Epidermal melanocyte (primary cell): ENCODE measurements around the gene GCM1.
"Not testable (repeated sequence)": the region's sequence is repeated elsewhere in the genome, so short reads cannot be mapped to it uniquely, and the experiment has no call there.

Experiments used
- DNase-seq: peaks from one replicate; pipeline ENCODE4 v3.0.0; 2011; ENCODE audit warnings: low spot score; ENCODE audit not compliant: insufficient read length

The GCM1 gene, protein sequence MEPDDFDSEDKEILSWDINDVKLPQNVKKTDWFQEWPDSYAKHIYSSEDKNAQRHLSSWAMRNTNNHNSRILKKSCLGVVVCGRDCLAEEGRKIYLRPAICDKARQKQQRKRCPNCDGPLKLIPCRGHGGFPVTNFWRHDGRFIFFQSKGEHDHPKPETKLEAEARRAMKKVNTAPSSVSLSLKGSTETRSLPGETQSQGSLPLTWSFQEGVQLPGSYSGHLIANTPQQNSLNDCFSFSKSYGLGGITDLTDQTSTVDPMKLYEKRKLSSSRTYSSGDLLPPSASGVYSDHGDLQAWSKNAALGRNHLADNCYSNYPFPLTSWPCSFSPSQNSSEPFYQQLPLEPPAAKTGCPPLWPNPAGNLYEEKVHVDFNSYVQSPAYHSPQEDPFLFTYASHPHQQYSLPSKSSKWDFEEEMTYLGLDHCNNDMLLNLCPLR

DNA sequence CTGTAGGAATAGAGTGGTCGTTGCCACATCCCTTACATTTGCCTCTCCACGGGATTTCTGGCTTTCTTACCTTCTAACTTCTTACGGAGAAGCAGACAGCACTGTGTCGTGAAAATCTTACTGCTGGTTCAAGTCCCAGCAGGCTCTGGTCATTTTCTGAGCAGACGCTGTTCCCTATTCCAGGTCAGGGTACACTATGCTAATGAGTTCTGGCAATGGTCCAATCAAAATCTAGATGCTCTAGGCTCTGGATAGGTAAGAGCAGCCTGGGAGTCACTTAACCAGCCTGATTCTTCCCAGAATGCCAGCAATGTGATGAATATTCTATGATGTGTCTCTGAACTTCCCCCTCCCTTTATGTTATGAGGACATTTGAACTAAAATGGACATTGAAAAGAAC is at the start of gene GCM1:
Gene GCM1 (minus strand): TSS at position 158 of the 400 bp plus-strand sequence. CDS start 3,209 bp downstream, outside the sequence.
- no peak for DNase-seq

DNA sequence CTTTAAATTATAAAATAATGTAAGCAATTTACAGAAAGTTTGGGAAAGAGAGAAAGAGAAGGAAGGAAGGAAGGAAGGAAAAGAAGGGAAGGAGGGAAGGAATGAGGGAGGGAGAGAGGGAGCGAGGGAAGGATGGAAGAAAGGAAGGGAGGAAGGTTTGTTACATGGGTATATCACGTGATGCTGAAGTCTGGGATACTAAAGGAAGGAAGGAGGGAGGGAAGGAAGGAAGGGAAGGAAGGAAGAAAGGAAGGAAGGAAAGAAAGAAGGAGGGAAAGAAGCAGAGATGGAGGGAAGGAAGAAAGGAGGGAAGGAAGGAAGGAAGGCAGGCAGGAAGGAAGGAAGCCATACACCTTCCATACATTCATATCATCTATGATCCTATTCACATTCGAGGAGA is 48.9 kb upstream of the GCM1 start:
- DNase-seq, result no peak

DNA sequence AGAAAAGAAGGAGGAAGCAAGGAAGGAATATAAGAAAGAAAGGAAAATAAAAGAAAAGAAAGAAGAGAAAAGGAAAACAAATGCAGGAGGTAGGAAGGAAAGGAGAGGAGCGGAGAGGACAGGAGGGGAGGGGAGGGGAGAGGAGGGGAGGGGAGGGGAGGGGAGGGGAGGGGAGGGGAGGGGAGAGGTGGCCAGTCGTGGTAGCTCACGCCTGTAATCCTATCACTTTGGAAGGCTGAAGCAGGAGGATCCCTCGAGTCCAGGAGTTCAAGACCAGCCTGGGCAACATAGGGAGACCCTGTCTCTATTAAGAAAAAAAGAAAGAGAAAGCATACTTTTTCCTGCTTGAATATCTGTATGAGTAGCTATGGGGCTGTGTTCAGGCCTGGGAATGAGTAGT is 46.4 kb upstream of the GCM1 start:
- no peak for DNase-seq

DNA sequence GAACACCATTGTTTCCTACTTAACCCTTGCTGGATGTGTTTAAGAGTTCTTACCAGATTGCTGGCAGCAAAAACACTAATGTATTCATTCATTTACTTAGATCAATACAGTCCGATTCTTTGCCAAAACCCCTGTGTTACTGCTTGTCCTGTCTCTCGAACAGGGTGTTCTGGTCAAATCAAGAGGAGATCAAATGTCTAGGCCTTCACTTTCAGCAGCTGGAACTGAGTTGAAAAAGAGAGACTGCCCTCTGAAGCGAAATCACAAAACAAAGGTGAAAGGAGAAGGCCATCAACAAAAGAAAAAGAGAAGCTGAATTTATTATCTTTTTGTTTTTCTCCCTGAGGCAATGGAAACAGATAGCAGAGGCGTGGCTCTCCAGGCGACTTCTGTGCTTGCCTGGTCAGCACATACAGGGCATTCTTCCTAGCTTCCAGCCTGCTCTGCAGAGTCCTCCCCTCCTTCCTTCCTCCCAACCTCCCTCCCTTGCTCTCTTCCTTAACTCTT is 44.1 kb upstream of the GCM1 start:
- DNase-seq, result peak; percentile 31

DNA sequence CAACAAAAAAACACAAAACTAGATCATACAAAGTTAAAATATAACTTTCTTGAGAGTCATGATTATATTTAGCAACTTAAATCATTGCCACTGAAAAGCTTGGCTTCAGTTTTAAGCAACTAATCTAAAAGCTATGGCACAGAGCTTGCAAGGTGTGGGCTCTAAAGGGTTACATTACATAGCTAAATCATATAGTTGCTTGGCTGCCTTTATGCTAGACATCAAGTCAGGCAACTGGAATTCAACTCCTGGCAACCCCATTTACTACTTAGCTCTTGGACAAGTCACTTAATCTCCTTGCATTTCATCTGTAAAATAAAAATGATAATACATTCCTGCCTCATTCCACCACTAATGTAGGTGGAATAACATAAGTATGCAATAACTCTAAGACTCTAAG is 40.9 kb upstream of the GCM1 start:
- no peak for DNase-seq

DNA sequence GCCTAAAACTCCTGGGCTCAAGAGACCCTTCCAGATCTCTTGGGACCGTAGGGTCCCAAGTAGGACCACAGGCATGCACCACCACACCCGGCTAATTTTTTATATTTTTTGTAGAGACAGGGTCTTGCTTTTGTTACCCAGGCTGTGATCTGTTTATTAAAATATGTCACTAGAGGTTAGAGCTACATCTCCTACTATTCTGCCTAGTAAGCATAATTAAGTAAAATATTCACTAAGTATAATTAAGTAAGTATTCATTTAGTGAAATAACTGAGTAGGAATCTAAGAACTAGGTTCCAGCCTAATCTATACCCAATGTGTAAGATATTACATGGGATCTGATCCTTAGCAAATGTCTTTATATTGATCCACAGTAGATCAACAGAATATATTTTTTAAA is 40.2 kb upstream of the GCM1 start:
- no peak for DNase-seq

DNA sequence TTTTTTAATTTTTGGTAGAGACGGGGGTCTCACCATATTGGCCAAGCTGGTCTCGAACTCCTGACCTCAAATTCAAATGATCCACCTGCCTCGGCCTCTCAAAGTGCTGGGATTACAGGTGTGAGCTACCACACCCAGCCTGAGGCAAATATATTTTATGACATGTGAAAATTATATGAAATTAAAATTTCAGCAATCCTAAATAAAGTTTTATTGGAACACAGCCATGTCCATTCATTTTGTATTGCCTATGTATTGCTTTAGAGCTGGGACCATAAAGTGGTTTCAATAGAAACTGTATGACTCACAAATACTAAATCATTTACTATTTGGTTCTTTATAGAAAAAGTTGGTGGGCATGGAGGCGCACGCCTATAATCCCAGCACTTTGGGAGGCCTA is 32.0 kb upstream of the GCM1 start:
- no peak for DNase-seq

DNA sequence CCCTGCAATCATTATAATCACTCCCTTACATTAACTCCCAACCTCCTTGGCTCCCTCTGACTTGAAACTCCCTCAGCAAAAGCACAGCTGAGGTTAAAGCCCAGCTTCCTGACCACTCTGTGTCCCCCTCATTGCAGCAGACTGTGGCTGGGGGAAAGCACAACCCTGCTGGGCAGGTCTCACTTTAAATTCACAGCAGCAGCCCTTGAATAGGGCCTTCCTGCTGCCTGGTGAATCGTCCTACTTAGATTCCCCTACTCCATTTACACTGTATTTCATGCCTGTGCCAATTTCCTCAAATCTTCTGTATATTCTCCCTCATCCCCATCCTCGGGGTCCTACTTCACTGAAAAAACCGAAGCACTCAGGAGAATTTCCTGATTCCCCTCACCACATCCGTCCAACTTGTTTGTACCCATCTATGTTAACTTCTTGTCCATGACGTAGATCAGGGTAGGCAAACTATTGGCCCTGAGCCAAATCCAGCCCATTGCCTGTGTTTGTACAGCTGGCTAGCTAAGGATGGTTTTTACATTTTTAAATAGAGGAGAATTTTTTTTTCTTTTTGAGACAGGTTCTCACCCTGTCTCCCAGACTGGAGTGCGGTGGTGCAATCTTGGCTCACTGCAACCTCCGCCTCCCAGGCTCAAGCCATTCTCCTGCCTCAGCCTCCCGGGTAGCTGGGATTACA is 31.5 kb upstream of the GCM1 start:
- no peak for DNase-seq

DNA sequence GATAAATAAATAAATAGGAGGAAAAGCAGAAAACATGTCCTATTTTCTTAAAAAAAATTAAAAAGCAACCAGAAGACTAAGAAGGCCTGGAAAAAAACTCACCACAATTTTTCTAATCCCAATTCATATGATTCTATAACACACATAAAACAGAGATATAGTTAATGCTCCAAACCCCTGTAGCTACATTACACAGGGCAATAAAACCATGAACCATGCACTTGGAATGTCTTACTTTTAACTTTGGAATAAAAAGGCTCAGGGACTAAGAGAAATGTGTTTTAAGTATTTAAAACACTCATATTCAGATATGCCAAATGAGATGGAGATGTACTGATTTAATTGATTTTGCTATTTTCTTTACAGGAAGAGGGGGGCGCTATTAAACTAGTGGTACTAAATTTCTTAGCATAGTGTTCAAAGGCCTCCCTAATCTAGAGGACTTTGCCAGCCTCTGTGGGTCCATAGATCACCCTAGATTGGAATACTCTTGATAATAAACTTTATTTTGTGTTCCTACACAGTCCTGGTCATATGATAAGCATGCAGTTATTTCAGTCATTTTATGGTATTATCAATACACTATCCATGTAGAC is 30.3 kb upstream of the GCM1 start:
- DNase-seq, result no peak

DNA sequence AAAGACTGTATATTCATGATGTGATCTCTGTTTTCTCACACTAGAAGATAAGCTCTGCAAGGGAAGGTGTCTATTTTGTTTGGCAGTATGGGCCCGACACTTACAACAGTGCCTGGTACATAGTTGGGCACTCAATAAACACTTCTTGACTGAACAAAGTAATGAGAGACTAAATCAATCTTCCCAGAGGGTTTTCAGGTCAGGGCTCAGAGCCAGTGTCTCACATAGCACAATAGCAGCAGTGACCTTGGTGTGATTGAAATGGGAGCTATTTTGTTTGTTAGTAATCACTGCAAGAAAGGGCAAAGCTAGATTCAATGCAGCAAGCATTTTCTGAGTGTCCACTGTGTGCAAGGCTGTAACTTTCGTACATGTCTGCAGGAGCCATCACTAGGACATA is 26.4 kb upstream of the GCM1 start:
- DNase-seq, result no peak

DNA sequence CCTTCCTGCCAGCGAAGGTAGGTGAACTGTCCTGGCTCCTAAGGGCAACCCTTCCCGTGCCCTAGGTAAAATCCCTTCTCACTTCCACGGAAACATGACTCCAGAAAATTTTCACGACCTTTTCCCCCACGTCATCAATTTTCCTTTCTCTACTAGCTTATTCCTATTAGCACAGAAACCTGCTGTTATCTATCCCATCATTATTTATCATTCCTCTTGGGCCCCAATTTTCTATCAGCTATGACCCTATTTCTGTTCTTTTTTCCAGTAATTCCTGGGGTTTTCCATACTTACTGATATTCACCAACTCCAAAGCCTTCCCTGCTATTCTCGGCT is 23.8 kb upstream of the GCM1 start:
- no peak for DNase-seq

DNA sequence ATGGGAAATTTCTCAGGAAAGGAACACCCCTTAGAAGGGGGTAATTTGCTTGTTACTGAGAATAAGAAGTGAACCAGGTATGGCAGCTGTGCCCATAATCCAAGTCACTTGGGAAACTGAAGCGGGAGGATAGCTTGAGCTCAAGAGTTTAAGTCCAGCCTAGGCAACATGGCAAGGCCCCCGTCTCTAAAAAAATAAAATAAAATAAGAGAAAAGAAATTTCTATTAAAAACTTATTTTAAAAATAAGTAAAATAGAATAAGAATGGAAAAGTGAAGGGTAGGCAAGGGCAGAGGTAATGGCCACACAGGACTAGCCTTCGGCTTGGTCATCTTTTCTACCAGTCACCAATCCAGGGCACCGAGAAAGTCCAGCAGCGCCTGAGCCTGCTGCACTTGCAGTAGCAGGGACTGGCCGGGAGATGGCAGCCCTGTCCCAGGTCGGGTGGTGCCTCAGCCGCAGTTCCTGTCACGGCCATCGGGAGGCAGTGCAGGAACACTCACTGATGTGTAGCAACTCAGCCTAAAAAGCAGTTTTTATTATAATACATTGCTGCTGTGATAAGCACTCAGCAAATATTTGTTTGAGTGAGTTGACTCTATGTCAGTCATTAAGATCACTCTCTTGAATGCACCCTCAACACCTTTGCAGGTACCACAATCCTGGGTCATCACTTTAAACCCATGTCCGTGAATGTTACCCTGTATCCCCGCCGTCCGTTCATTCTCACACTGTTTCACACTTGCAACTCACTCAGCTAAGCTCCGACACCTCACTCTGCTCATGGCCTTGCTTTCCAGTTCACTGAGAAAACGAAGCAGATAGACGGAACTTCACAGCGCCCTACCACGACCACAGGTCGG is 23.2 kb upstream of the GCM1 start:
- DNase-seq, result peak; percentile 41

DNA sequence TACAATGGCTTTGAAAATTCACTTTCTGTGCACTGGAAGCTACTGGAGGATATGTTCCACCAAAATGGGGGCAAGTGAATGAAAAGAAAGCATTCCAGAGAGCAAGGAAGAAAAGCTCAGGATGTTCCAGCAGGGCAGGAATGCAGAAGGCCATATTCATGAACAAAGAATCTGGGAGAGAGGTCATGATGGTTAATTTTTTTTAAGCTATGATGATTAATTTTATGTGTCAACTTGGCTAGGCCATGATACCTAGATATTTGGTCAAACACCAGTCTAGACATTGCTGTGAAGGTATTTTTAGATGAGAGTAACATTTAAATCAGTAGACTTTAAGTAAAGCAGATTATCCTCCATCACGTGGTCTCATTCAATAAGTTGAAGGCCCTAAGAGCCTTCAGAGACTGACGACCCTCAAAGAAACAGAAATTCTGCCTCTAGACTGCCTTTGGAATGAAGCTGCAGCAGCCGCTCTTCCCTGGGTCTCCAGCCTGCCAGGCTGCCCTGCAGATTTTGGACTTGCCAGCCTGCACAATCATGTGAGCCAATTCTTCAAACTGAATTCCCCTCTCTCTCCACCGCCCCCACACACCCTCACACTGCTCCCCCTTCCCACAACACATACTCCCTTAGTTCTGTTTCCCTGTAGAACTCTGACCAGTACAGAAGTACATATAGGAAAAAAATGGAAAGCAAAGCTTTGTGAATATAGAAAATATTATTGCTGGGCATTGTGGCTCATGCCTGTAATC is 20.1 kb upstream of the GCM1 start:
- no peak for DNase-seq

DNA sequence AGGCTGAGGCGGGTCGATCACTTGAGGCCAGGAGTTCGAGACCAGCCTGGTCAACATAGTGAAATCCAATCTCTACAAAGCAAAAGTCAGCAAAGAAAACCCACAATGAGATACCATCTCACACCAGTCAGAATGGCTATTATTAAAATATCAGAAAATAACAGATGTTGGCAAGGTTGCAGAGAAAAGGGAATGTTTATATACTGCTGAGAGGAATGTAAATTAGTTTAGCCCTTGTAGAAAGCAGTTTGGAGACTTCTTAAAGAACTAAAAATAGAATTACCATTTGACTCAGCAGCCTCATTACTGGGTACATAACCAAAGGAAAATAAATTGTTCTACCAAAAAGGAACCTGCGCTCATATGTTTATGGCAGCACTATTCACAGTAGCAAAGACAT is 16.7 kb upstream of the GCM1 start:
- DNase-seq, result no peak

DNA sequence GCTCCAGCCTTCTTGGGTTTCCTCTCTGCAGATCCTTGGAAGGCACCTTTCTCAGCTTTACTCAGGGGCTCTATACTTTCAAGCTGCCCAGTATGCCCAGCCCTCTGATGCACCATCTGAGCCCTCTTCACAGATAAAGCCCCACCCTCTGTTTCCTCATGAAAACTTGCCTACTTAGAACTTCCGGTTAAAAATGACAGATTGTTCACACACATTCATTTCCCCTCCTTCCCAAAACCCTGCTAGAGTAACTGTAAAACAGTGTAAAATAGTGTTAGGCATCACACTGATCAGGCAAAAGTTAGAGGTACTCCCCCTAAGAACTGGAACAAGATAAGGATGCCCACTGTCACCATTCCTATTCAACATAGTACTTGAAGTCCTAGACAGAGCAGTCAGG is 14.0 kb upstream of the GCM1 start:
- no peak for DNase-seq

DNA sequence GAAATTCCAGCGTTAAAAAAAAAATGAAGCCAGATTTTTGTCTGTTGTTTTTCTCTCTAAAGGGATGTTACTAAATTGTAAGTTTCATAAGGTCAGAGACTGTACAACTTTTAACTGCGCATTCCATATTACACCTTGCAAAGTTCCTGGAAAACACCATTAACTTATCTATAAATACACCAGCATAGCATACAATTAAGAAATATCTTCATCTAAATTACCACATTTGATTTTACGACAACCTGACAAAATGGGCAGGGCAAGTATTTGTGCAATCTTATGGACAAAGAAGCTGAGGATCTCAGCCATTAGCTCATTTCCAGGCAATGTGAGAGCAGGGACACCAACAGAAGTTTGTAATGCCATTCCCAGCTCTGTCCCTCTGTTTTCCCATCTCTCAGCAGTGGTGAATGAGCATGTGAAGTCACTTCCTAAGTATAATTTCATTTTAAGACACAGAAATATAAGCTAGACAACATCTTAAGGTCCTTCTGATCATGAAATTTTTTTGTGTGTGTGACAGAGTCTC is 12.9 kb upstream of the GCM1 start:
- no peak for DNase-seq

DNA sequence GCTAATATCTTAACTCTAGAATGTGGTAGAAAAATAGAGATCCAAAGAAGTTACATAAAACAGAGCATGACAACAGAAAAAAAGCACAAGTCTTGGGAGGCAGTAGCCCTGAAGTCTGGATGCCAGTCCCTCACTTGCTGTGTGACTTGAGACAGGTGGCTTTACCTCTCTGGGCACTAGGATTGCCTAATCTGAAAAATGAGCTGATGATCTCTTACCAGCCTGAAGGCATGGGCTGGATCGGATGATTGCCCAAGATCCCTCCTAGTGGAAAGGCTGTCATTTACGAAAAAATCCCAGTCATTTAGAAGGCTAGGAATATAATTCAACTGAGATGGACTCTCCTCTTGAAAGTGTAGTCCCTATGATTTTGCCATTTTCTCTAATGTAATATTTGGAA is 10.9 kb upstream of the GCM1 start:
- DNase-seq, result no peak

DNA sequence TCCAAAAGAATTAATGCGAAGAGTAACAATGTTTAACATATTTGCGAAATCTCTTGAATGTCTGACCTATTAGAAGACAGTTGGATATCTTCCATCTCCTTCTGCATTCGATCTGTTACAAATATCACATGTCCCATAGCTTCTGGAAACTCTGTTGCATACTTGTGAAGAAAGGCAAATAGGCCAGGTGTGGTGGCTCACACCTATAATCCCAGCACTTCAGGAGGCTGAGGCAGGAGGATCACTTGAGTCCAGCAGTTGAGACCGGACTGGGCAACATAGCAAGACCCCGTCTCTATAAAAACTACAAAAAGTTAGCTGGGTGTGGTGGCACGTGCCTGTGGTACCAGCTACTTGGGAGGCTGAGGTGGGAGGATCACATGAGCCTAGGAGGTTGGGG is 9.4 kb upstream of the GCM1 start:
- not testable (repeated sequence) for DNase-seq

DNA sequence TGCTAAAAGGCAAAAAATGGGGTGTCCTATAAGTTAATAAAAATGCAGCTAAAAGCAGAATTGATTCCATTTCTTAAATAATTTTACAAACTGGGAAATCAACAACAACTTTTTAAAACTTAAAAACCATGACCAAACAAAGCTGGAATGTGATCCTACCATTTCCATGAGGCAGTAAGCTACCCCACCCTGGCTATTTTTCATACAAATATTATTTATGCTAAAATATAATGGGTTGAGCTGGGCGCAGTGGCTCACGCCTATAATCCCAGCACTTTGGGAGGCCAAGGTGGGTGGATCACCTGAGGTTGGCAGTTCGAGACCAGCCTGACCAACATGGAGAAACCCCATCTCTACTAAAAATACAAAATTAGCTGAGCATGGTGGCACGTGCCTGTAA is 6.6 kb upstream of the GCM1 start:
- DNase-seq, result not testable (repeated sequence)

DNA sequence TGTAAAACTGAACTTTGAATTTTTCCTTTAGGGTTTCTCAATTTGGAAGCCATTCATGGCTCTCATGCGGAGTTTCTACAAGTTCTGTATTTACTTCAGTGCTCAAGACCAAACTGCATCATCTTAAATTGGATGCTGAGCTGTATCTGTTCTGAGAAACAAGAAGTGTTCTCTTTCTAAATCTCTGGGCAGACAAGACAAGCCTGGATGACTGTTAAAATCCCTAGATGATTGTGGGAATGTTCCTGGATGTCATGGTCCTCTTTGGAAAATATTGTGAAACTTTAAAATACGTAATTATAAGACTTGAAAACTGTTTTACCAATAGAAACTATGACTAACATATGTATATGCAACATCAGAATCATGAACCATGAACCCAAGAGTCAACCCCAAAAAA is 6.2 kb upstream of the GCM1 start:
- DNase-seq, result no peak

DNA sequence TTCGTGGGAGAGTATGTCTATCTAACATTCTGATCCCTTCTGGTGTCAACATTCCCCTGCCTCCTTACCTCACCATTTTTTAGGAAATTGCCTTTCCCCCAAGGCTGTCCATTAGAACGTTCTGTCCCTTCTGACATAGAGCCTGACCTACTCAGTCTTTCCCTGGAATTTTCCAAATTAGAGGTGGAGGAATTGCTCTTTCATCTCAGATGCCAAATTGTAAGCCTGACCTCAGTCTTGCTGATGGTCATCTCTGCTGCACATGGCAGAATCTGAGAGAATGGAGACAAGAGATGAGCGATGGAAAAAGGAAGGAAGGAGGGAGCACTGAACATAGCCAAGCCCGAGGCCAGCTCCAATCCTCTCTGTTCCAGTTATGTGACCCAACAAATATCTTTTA is 5.4 kb upstream of the GCM1 start:
- DNase-seq, result no peak
